ENCODE results near the gene ATP10D. TPM values are rescaled to one million over a fixed set of nuclear protein-coding genes. Genes with fewer than 3 reads are reported as not detected.
A peak's percentile ranks its signal among the peaks of the same experiment; 100 is the strongest.
"Not testable (repeated sequence)": the region's sequence is repeated elsewhere in the genome, so short reads cannot be mapped to it uniquely, and the experiment has no call there.

Gene ATP10D
- total and polyA plus RNA-seq, 11 donors: 2.2 to 22.1 (median 7.8) TPM

DNA sequence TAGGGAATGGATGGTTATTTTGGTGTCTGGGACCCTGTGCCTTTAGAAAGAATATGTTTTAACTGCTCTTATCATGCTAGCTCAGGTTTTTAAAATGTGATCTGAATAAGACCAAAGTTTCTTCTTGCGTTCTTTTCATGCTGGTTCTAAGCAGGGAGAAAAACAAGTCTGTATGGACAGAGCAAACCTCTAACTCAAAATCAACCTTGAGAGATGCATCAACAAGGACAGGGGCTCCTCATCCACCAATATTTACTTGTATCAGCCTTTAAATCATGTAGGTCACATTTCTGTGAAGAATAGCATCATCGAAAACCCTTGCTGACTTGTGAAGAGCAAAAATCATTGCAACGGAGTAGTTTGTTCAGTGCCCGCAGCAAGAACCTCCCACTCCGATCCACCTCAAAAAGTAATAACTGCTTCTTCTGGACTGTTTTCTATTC, 1.2 kb downstream of the ATP10D start:
- H3K4me3 ChIP-seq: peak overlapping the region; percentile 40 to 76 (median 68)
- WGBS, 4 donors: 35 to 56% (median 45%) methylated on average over 5 of the region's 5 CpGs
- DNase-seq (no peak), ATAC-seq (no peak)
- no peaks in the 10 kb centered on the region for H3K27me3 ChIP-seq
- peaks cover 0 to 5% (median 0%) of the 10 kb centered on the region in 12 donors for H3K9me3 ChIP-seq
- H3K4me1 ChIP-seq: peaks cover 0 to 46% (median 19%) of the 10 kb centered on the region in 12 donors
- H3K27ac ChIP-seq: peak overlapping the region in 11 of 12 donors; percentile 78 to 94 (median 92)
- no peak for TF ChIP-seq POLR2A (IDR thresholded peaks at IDR 0.05)
- TF ChIP-seq CTCF (IDR thresholded peaks at IDR 0.05): no peak
- no peaks in the 10 kb centered on the region for H3K36me3 ChIP-seq
- intact Hi-C loops (cut with DNase I): loop anchor here in 4 of 10 donors (10.0 kb wide), 2 partner anchors 79 to 429 kb away; partner anchors contain the start of gene NFXL1 (in 3 of the 4)

- WGBS, 4 donors: 92 to 98% (median 96%) methylated on average over 9 of the region's 9 CpGs
- not testable (repeated sequence) for H3K36me3 ChIP-seq, DNase-seq, H3K9me3 ChIP-seq, ATAC-seq, H3K27me3 ChIP-seq
- intact Hi-C loops (cut with DNase I): loop anchor here in 4 of 10 donors (10.0 kb wide), 2 partner anchors 78 to 428 kb away; partner anchors contain the start of gene NFXL1 (in 3 of the 4)
- H3K4me3 ChIP-seq: peak overlapping the region in 9 of 12 donors; percentile 59 to 76 (median 69)
- peaks cover 0 to 45% (median 20%) of the 10 kb centered on the region in 12 donors for H3K4me1 ChIP-seq
- H3K27ac ChIP-seq: peak overlapping the region in 1 of 12 donors; percentile 92
Observed at GRCh38 chr4:47486727-47487126, 1.7 kb downstream of the ATP10D start.

DNA sequence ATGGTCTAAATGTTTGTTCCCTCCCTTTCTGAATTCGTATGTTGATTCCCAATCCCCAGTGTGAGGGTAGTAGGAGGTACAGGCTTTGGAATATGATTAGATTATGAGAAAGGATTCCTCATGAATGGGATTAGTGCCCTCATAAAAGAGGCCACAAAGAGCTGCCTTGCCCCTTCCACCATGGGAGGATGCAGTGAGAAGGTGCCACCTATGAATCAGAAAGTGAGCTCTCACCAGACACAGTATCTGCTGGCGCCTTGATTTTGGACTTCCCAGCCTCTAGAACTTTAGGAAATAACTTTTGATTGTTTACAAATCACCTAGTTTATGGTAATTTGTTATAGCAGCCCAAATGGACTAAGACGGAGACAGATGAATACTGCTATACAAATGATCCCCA, 3.6 kb downstream of the ATP10D start:
- intact Hi-C loops (cut with DNase I): loop anchor here in 4 of 10 donors (10.0 kb wide), 2 partner anchors 76 to 426 kb away; partner anchors contain the start of gene NFXL1 (in 3 of the 4)
- DNase-seq (no peak), ATAC-seq (no peak)
- Histone ChIP-seq H3K36me3 (no peaks in the 10 kb centered on the region), H3K27me3 (no peaks in the 10 kb centered on the region), H3K27ac (no peak overlapping the region), H3K9me3 (peaks cover 0 to 5% (median 0%) of the 10 kb centered on the region in 12 donors), H3K4me1 (peaks cover 0 to 45% (median 25%) of the 10 kb centered on the region in 12 donors), H3K4me3 (no peak overlapping the region)
- 45 to 67% (median 56%) methylated on average over 3 of the region's 3 CpGs for WGBS, 4 donors
- TF ChIP-seq CTCF (IDR thresholded peaks at IDR 0.05) (no peak), POLR2A (IDR thresholded peaks at IDR 0.05) (no peak)

DNA sequence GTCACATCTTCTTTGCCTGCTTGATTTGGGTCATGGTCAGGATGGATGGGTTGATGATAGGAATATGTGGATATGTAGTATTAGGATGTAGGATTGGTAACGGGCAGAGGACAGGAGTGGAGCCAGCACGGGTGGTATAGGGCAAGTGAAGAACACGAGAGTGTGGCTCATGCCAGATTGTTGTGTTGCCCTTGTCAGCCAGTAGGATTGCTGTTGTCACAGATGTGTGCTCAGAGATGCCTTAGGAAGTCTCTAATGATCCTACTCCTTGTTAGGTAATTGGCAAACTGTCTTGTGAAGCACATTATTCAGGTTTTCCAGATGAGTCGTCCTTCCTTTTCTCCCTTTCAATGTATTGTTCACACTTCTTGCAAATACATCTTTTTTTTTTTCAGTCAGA, 5.5 kb downstream of the ATP10D start:
- TF ChIP-seq CTCF (IDR thresholded peaks at IDR 0.05): peak; percentile 16 to 65 (median 39)
- TF ChIP-seq POLR2A (IDR thresholded peaks at IDR 0.05): no peak
- H3K4me3 ChIP-seq: no peak overlapping the region
- H3K27me3 ChIP-seq: no peaks in the 10 kb centered on the region
- peaks cover 0 to 42% (median 25%) of the 10 kb centered on the region in 12 donors for H3K4me1 ChIP-seq
- H3K9me3 ChIP-seq: peaks cover 0 to 5% (median 0%) of the 10 kb centered on the region in 12 donors
- WGBS, 4 donors: 34 to 59% (median 50%) methylated on average over 4 of the region's 4 CpGs
- DNase-seq (peak in 3 of 5 donors; percentile 22 to 39 (median 31)), ATAC-seq (peak in 3 of 4 donors; percentile 80 to 90 (median 83))
- intact Hi-C loops (cut with DNase I): loop anchor here in 2 of 10 donors (5.0 kb wide), 2 partner anchors 72 to 77 kb away; no protein-coding TSS in a partner anchor
- no peaks in the 10 kb centered on the region for H3K36me3 ChIP-seq
- no peak overlapping the region for H3K27ac ChIP-seq

Data from heart left ventricle (tissue), 16 donors.